Glutamatergic neuron (in vitro differentiated cells): Measurements from ENCODE around the gene CAMK2D. TPM values are rescaled to one million over a fixed set of nuclear protein-coding genes. Genes with fewer than 3 reads are reported as not detected.
A peak's percentile ranks its signal among the peaks of the same experiment; 100 is the strongest.

Experiments
- DNase-seq: peaks from one replicate; pipeline ENCODE4 v3.0.0; 2022
- H3K27ac Mint-ChIP-seq: one replicate; pipeline ENCODE4 v1.8.0; 2020; ENCODE audit warnings: mild to moderate bottlenecking, mixed read lengths, inconsistent platforms; ENCODE audit not compliant: unreplicated experiment
- H3K27me3 Mint-ChIP-seq: one replicate; pipeline ENCODE4 v1.8.0; 2020; ENCODE audit warnings: mild to moderate bottlenecking, moderate library complexity, mixed read lengths, inconsistent platforms; ENCODE audit not compliant: unreplicated experiment
- H3K36me3 Mint-ChIP-seq: one replicate; pipeline ENCODE4 v1.8.0; 2020; ENCODE audit warnings: mild to moderate bottlenecking, mixed read lengths, inconsistent platforms; ENCODE audit not compliant: unreplicated experiment
- H3K4me1 Mint-ChIP-seq: one replicate; pipeline ENCODE4 v1.8.0; 2020; ENCODE audit warnings: mild to moderate bottlenecking, low read depth, mixed read lengths, inconsistent platforms; ENCODE audit not compliant: unreplicated experiment
- H3K4me3 Mint-ChIP-seq: one replicate; pipeline ENCODE4 v1.8.0; 2020; ENCODE audit warnings: mild to moderate bottlenecking, mixed read lengths, inconsistent platforms; ENCODE audit not compliant: unreplicated experiment
- H3K9me3 Mint-ChIP-seq: one replicate; pipeline ENCODE4 v1.8.0; 2020; ENCODE audit warnings: mild to moderate bottlenecking, moderate library complexity, mixed read lengths, inconsistent platforms; ENCODE audit not compliant: unreplicated experiment
- CTCF ChIP-seq: fragments of 200-600 bp; sonication (generic); IDR thresholded peaks from one replicate; pipeline ENCODE4 v1.5.0; 2021; ENCODE audit not compliant: partially characterized antibody, unreplicated experiment
- total RNA-seq: library from RNA; stranded (reverse); fragmentation: NEBNext Ultra II Directional; extraction: Animal tissue kit (Norgen Biotek cat#: 25700); gene quantifications from one replicate; pipeline ENCODE4 v1.2.1, GENCODE V29; 2021; ENCODE audit not compliant: unreplicated experiment

The CAMK2D gene
- total RNA-seq, 1 donor from 2014 or later = 24.8 TPM

GRCh38 chr4:113760094-113760794, 1.3 kb downstream of the CAMK2D start:
- no peak for TF ChIP-seq CTCF
- peaks cover 13% of the 10 kb centered on the region for H3K27me3 Mint-ChIP-seq
- peaks cover 7% of the 10 kb centered on the region for H3K4me1 Mint-ChIP-seq
- H3K36me3 Mint-ChIP-seq = no peaks in the 10 kb centered on the region
- H3K27ac Mint-ChIP-seq = peak overlapping the region; percentile 75
- peak overlapping the region; percentile 96 for H3K4me3 Mint-ChIP-seq
- H3K9me3 Mint-ChIP-seq = peaks cover 13% of the 10 kb centered on the region
- peak; percentile 34 for DNase-seq

GRCh38 chr4:113759696-113760093, 1.8 kb downstream of the CAMK2D start:
- Mint-ChIP-seq H3K36me3 (no peaks in the 10 kb centered on the region), H3K27me3 (peaks cover 13% of the 10 kb centered on the region), H3K4me3 (peak overlapping the region; percentile 96), H3K9me3 (peaks cover 13% of the 10 kb centered on the region), H3K4me1 (peaks cover 7% of the 10 kb centered on the region), H3K27ac (no peak overlapping the region)
- DNase-seq = no peak
- TF ChIP-seq CTCF = no peak

- Mint-ChIP-seq H3K4me1 (peaks cover 7% of the 10 kb centered on the region), H3K27ac (no peak overlapping the region), H3K4me3 (peak overlapping the region; percentile 61), H3K9me3 (peaks cover 13% of the 10 kb centered on the region), H3K36me3 (no peaks in the 10 kb centered on the region), H3K27me3 (peaks cover 13% of the 10 kb centered on the region)
- TF ChIP-seq CTCF = no peak
- no peak for DNase-seq
Observed at GRCh38 chr4:113758372-113758771, 3.2 kb downstream of the CAMK2D start.

- H3K27me3 Mint-ChIP-seq = peaks cover 10% of the 10 kb centered on the region
- H3K36me3 Mint-ChIP-seq = no peaks in the 10 kb centered on the region
- no peak for DNase-seq
- no peak overlapping the region for H3K27ac Mint-ChIP-seq
- H3K9me3 Mint-ChIP-seq = peaks cover 11% of the 10 kb centered on the region
- TF ChIP-seq CTCF = no peak
- H3K4me3 Mint-ChIP-seq = peak overlapping the region; percentile 35
- peaks cover 7% of the 10 kb centered on the region for H3K4me1 Mint-ChIP-seq
Observed at GRCh38 chr4:113757486-113757885, 4.1 kb downstream of the CAMK2D start.

- TF ChIP-seq CTCF = no peak
- H3K4me3 Mint-ChIP-seq = no peak overlapping the region
Observed at GRCh38 chr4:113756005-113756410, 5.5 kb downstream of the CAMK2D start.

More at GRCh38 chr4:113756005-113756410, 5.5 kb downstream of the CAMK2D start:
- DNase-seq = no peak
- H3K27ac Mint-ChIP-seq = no peak overlapping the region
- H3K36me3 Mint-ChIP-seq = no peaks in the 10 kb centered on the region
- peaks cover 7% of the 10 kb centered on the region for H3K4me1 Mint-ChIP-seq
- peaks cover 6% of the 10 kb centered on the region for H3K27me3 Mint-ChIP-seq
- peaks cover 8% of the 10 kb centered on the region for H3K9me3 Mint-ChIP-seq
